Activated T-helper 9 cell treated with anti-CD3 and anti-CD28 coated beads, Interleukin-2, amount 50 U/mL, for 16 hours (primary cell): Measurements from ENCODE around the gene ATP8B4.

Experiments used
- DNase-seq: peaks from one replicate; pipeline ENCODE4 v3.0.0-alpha.2; 2020; ENCODE audit warnings: low read depth

ATP8B4 gene

GRCh38 chr15:49855917-49856637 lies 263.0 kb downstream of the ATP8B4 start:
- DNase-seq, result no peak

GRCh38 chr15:49852756-49853155 lies 266.3 kb downstream of the ATP8B4 start:
- DNase-seq, result no peak

GRCh38 chr15:49848807-49849206 lies 270.2 kb downstream of the ATP8B4 start:
- DNase-seq, result no peak

- no peak for DNase-seq
Measured at GRCh38 chr15:49848282-49848724, 270.7 kb downstream of the ATP8B4 start.

GRCh38 chr15:49847423-49848281 lies 271.4 kb downstream of the ATP8B4 start:
- no peak for DNase-seq

- no peak for DNase-seq
Measured at GRCh38 chr15:49844390-49844789, 274.6 kb downstream of the ATP8B4 start.

GRCh38 chr15:49843725-49844124 lies 275.3 kb downstream of the ATP8B4 start:
- DNase-seq, result no peak

GRCh38 chr15:49842031-49842730 lies 276.9 kb downstream of the ATP8B4 start:
- no peak for DNase-seq

GRCh38 chr15:49832511-49832910 lies 286.5 kb downstream of the ATP8B4 start:
- no peak for DNase-seq

- DNase-seq, result no peak
Measured at GRCh38 chr15:49831206-49831965, 287.6 kb downstream of the ATP8B4 start.

GRCh38 chr15:49830391-49830790 lies 288.6 kb downstream of the ATP8B4 start:
- DNase-seq, result no peak

GRCh38 chr15:49827311-49827710 lies 291.7 kb downstream of the ATP8B4 start:
- DNase-seq, result no peak

- no peak for DNase-seq
Measured at GRCh38 chr15:49826640-49827234, 292.3 kb downstream of the ATP8B4 start.

- DNase-seq, result no peak
Measured at GRCh38 chr15:49824775-49825099, 294.3 kb downstream of the ATP8B4 start.

GRCh38 chr15:49823987-49824774 lies 294.9 kb downstream of the ATP8B4 start:
- DNase-seq, result no peak

- no peak for DNase-seq
Measured at GRCh38 chr15:49817100-49817499, 301.9 kb downstream of the ATP8B4 start.

- no peak for DNase-seq
Measured at GRCh38 chr15:49815950-49816349, 303.1 kb downstream of the ATP8B4 start.

- DNase-seq, result no peak
Measured at GRCh38 chr15:49815526-49815925, 303.5 kb downstream of the ATP8B4 start.

- DNase-seq, result no peak
Measured at GRCh38 chr15:49814709-49815108, 304.3 kb downstream of the ATP8B4 start.

- DNase-seq, result no peak
Measured at GRCh38 chr15:49813625-49814024, 305.4 kb downstream of the ATP8B4 start.

GRCh38 chr15:49810720-49811119 lies 308.3 kb downstream of the ATP8B4 start:
- no peak for DNase-seq
